NOMO-1 (cell line): ENCODE results near the gene HMSD.
A peak's percentile ranks its signal among the peaks of the same experiment; 100 is the strongest.

ENCODE experiments used
- DNase-seq, 2 experiments: peaks; one replicate each; lab custom pipeline; 2025; ENCODE audit not compliant: unreplicated experiment in 2 of 2; lab: John Stamatoyannopoulos, UW

Gene HMSD

DNA sequence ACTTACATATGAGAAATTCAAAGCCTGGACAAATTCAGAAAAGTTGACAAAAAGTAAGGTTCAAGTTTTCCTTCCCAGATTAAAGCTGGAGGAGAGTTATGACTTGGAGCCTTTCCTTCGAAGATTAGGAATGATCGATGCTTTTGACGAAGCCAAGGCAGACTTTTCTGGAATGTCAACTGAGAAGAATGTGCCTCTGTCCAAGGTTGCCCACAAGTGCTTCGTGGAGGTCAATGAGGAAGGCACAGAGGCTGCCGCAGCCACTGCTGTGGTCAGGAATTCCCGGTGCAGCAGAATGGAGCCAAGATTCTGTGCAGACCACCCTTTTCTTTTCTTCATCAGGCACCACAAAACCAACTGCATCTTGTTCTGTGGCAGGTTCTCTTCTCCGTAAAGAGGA, 37.8 kb downstream of the HMSD start:
- DNase-seq: no peak

DNA sequence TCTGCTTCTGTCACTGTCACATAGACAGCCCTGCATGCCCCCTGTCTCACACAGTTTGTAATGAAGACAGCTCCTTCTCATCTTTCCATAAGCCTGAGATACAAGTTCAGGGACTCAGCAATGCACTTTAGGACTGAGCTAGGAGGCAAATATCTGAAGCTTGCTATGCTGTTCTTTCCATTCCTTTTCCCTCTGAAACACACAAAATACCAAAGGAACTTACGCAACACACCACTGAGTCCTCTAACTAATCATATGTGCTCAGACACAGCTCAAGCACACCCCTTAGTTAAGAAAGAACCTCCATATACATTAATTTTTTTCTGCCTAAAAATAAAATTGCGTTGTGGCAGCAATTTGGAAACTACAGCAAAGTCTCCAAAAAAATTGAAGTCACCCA, 38.6 kb downstream of the HMSD start:
- peak; percentile 13 to 23 for DNase-seq

DNA sequence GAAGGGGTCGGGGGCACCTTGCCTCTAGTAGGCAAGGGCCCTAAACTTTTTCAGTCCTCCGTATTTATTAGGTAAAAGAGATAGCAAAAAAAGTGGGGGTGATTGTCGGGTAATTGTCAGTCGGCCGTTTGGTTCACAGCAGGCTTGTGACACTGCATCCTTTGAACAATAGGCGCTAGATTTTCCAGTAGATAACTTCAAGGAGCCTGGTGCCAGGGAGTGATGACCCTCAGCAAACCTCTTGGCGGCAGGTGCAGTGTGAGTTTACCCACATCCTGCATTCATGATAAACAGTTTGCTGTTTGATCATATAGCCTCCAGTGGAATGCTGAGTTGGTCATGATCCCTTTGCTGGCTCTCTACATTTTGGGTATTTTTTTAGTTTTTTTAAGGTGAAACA, 43.6 kb downstream of the HMSD start:
- DNase-seq: no peak

DNA sequence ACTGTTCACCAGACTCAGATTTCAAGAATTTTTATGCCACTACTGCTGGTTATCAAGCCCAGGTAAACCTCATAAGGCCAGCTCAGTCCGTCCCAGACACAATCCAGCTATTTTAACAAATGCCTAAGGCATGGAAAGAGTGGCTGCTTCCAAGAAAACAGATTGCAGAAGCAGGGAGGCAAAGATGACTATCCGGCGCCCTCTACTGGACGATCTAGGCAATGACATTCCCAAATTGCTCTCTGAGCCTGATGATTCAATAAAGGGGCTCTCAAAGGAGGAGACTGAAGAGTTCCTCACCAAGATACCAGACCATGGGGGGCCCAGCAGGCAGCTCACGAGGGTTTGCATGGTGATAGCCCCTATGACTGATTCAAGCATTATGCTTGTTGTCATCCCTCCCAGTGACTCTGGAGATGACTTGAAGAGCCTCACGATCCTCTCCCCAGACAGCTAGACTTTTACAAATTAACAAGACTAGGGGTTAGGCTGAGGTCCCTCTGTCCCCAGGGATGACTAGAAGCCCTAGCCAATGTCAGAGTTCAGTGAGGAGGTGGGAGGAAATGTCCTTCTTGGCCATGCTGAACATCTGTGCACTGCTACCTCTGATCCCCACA, 45.8 kb downstream of the HMSD start:
- peak in 1 of 2 experiments; percentile 25 for DNase-seq

DNA sequence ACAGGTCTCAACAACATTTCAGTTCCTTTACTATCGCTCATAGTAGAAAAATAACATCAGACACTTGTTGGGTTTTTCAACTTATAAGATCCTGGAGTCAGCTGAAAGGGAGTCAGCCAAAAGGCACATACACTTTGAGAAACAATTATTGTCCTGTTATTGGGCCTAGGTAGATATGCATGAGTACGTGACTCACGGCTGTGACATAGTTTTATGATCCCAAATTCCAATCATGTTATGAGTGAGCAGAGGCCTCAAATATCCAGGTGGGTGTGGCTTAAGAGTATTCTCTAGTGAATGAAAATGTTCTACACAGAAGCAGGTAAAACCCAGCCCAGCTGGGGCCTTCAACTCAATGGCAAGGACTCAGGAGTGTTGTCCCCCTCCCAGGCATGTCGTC, 47.9 kb downstream of the HMSD start:
- no peak for DNase-seq

DNA sequence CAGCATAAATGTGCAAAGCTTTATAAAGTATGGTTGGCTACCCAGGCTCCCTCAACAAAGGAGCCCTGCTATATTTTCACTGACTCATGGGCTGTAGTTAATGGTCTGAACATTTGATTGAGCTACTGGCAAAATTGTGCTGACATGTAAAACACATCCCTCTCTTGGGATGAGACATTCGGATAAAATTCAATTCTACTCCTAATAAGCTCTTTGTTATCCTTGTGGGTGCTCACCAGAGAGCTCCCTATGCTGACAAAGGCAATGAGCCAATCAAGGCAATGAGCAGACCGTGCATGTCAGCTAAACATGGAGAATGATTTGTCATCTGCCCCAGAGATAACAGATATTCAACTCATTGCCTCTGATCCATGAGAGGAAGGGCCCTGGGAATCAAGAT, 48.5 kb downstream of the HMSD start:
- no peak for DNase-seq

DNA sequence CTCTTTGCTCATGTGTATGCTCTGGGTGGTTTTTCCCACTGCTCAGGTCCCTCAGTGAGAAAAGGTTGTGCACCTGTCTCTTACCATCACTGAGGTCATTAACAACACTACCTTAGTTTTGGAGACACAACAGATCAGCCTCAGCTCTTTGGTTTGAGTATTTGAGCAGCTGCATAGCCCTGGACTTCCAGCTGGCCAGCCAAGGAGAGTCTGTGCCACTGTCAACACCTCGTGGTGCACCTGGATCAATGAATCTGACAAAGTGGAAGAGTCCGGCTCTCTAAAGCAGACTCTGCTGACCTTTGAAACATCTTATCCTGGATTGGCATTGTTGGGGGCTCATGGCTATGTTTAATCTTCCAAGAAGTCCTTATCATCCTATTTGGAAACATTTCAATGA, 50.8 kb downstream of the HMSD start:
- no peak for DNase-seq

DNA sequence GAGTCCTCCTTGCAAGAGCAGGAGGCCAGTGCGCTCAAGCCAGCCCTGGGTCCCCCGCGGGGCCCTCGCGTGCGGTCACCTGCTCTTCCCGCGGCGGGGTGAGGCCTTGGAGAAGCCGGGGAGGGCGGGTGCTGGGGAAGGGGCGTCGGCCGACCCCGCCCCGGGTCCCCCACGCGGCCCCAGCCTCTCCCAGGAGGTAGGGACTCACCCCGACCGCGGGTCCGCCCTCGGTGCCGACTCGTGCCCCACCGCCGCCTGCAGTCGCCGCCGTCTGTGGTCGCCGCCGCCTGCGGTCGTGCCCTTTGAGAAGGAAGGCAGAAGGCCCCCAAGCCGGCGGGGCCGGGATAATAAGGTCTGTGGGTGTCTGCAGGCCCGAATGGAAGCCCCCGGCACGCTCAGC, 53.5 kb downstream of the HMSD start:
- no peak for DNase-seq

DNA sequence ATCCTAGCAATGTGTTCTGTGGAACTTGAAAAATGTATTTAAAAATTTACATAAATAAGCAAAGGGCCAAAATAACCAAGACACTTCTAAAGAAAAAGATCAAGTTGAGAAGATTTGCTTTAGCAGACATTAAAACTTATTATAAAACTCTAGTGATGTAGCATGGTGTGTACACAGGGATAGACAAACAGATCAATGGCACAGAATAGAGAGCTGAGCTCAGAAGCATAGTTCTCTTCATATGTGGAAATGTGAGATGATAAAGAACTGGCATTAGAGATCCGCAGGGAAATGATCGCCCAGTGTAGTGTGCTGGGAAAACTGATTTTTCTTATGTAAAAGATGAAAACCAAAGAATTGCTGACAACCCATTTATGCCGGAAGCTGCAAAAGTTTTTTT, 60.2 kb downstream of the HMSD start:
- DNase-seq: no peak
